ENCODE data around the gene COPS6.
"Not testable (repeated sequence)": the region's sequence is repeated elsewhere in the genome, so short reads cannot be mapped to it uniquely, and the experiment has no call there.

Gene COPS6

GRCh38 chr7:100127866-100128636 is 39.3 kb downstream of the COPS6 start:
- peak; percentile 54 for DNase-seq

DNA sequence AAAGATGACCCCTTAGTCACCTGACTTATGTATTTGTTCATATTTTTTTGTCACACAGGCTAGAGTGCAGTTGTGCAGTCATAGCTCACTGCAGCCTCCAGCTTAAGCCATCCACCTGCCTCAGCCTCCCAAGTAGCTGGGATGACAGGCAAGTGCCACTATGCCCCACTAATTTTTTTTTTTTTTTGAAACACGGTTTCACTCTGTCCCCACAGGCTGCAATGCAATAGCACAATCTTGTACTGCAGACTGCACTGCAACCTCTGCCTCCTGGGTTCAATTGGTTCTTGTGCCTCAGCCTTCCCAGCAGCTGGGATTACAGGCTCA is 39.8 kb downstream of the COPS6 start:
- DNase-seq: no peak

DNA sequence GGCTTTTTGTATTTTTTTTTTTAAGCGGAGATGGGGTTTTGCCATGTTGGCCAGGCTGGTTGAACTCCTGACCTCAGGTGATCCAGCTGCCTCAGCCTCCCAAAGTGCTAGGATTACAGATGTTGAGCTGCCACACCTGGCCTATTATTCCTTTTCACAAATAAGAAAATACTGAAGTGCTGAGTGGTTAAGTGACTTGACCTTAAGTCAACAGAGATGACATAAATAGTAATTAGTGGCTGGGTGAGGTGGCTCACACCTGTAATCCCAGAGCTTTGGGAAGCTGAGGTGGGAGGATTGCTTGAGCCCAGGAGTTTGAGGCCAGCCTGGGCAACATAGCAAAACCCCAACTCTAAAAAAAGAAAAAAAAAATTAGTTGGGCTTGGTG is 41.4 kb downstream of the COPS6 start:
- not testable (repeated sequence) for DNase-seq

GRCh38 chr7:100130608-100131453 is 42.1 kb downstream of the COPS6 start:
- peak; percentile 88 for DNase-seq

- no peak for DNase-seq
These were observed 43.4 kb downstream of the COPS6 start for GRCh38 chr7:100132126-100132525.

- no peak for DNase-seq
These were observed 44.0 kb downstream of the COPS6 start for GRCh38 chr7:100132697-100133151.

DNA sequence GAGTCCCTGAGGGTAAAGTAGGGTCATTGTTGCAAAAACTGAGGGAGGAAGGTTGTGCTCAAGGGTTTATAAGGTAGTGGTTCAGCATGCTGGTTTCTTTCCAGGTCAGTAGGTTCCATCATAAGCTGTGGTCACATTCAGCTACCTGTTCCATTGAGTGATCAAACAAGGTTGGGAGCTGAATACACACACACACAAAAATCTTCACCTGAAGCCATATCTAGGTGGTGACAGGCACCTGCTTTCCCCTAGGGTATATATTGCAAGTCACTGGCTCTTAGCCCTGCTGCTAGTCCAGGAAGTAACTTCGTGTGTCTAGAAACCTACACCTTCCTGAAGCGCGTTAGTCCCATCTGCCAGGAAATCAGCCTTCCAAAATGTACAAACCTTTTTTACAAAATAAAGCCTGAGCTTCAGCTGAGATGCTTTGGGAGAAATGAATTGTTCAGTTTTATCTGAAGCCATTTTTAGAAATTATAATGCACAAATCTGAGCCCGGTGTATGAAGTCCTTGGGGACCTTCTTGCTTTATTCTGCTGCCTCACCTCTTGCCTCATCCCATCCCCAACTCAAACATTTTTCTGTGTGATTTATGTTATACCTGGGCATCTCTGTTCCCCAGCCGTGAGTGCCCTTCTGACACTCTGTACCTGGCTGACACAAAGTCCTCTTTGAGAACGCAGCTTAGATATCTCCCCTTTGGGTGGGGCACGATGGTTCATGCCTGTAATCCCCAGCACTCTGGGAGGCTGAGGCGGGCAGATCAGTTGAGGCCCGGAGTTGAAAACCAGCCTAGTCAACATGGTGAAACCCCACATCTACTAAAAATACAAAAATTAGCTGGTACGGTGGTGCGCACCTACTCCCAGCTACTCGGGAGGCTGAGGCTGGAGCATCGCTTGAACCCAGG is 49.3 kb downstream of the COPS6 start:
- DNase-seq: no peak

DNA sequence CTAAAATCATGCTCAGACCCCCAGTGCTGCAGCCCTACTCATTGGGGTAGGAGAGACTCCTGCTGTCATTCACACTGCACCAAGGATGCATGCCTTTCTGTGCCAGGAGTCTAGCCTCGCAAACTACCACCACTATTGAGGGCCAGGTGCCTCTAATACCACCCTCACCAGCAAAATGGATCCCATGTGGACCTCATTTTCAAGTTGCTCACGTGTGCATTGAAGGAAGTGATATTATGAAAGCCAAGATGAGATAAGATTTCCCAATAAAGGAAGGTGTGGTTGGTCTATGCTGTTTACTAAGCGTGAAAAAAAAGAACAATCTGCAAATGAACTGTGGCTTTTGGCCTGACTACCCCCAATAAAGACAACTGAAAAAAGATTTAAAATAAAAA is 52.8 kb downstream of the COPS6 start:
- DNase-seq: no peak
